MV-4-11 (cell line): ENCODE results near the gene CALM3.

ENCODE experiments used
- DNase-seq: peaks from one replicate; lab custom pipeline; 2025; lab: John Stamatoyannopoulos, UW

The CALM3 gene

GRCh38 chr19:46637224-46637623 lies 36.1 kb downstream of the CALM3 start:
- DNase-seq, result no peak

GRCh38 chr19:46639358-46640182 lies 38.4 kb downstream of the CALM3 start:
- peak; percentile 71 for DNase-seq

- no peak for DNase-seq
Measured at GRCh38 chr19:46640656-46641055, 39.5 kb downstream of the CALM3 start.

GRCh38 chr19:46644720-46645119 lies 43.6 kb downstream of the CALM3 start:
- no peak for DNase-seq

- DNase-seq, result no peak
Measured at GRCh38 chr19:46646402-46646801, 45.3 kb downstream of the CALM3 start.

- DNase-seq, result peak; percentile 64
Measured at GRCh38 chr19:46648060-46648960, 47.2 kb downstream of the CALM3 start.

GRCh38 chr19:46648961-46649960 lies 48.1 kb downstream of the CALM3 start:
- no peak for DNase-seq

- no peak for DNase-seq
Measured at GRCh38 chr19:46650445-46650844, 49.3 kb downstream of the CALM3 start.

GRCh38 chr19:46654621-46655152 lies 53.6 kb downstream of the CALM3 start:
- peak; percentile 81 for DNase-seq

- DNase-seq, result no peak
Measured at GRCh38 chr19:46656541-46656940, 55.4 kb downstream of the CALM3 start.

GRCh38 chr19:46659151-46660007 lies 58.2 kb downstream of the CALM3 start:
- DNase-seq, result peak; percentile 23

GRCh38 chr19:46660008-46660517 lies 58.9 kb downstream of the CALM3 start:
- DNase-seq, result no peak
